CD4-positive, alpha-beta T cell (primary cell): Measurements from ENCODE around the gene DHRS13. TPM values are rescaled to one million over a fixed set of nuclear protein-coding genes. Genes with fewer than 3 reads are reported as not detected.

Source experiments
- ATAC-seq: fragments of 200-7000 bp; cut with Tn5 transposase; one replicate; pipeline ENCODE4 v1.10.0; 2022; ENCODE audit warnings: mild to moderate bottlenecking; ENCODE audit not compliant: poor library complexity
- CTCF ChIA-PET: fragments of 350-600 bp; sonication (Branson Sonifier 250); formaldehyde crosslinking; loops from one replicate; lab custom pipeline; 2021; ENCODE audit warnings: antibody characterized with exemption, inconsistent platforms; lab: Charles Lee
- POLR2A ChIA-PET: fragments of 350-600 bp; sonication (Branson Sonifier 250); formaldehyde crosslinking; loops from one replicate; lab custom pipeline; 2021; ENCODE audit warnings: antibody characterized with exemption, inconsistent platforms; lab: Charles Lee
- DNase-seq, 14 experiments: peaks; one replicate each; pipeline ENCODE4 v3.0.0-alpha.2; 2013 to 2020; ENCODE audit warnings: mixed read lengths in 2 of 14
- H3K27ac ChIP-seq, 2 donors: one replicate each; pipeline versions ENCODE4 v1.5.1 to v1.7.0; 2013; ENCODE audit warnings: low read length in 2 of 2, low read depth in 1 of 2, mild to moderate bottlenecking in 1 of 2
- H3K27me3 ChIP-seq, 2 experiments: 1 replicate in 1 of 2; 2 replicates in 1 of 2; pipeline versions ENCODE4 v1.6.1 to v1.7.0; 2013; ENCODE audit warnings: low read length in 2 of 2, control low read depth in 1 of 2, mild to moderate bottlenecking in 1 of 2, moderate library complexity in 1 of 2; ENCODE audit not compliant: insufficient read depth in 2 of 2, control insufficient read depth in 1 of 2
- H3K36me3 ChIP-seq: one replicate; pipeline ENCODE4 v1.6.1; 2013; ENCODE audit warnings: low read length, control low read depth; ENCODE audit not compliant: insufficient read depth
- H3K4me1 ChIP-seq: one replicate; pipeline ENCODE4 v1.6.1; 2013; ENCODE audit warnings: low read length, control low read depth; ENCODE audit not compliant: insufficient read depth
- H3K4me3 ChIP-seq: one replicate; pipeline ENCODE4 v1.5.1; 2013; ENCODE audit warnings: mild to moderate bottlenecking, low read length, moderate library complexity
- H3K9me3 ChIP-seq, 2 experiments: 1 replicate in 1 of 2; 2 replicates in 1 of 2; pipeline versions ENCODE4 v1.6.1 to v1.7.0; 2013; ENCODE audit warnings: low read length in 2 of 2, mild to moderate bottlenecking in 2 of 2, control low read depth in 1 of 2, moderate library complexity in 1 of 2; ENCODE audit not compliant: control insufficient read depth in 1 of 2, insufficient read depth in 1 of 2
- H3K27ac Mint-ChIP-seq: one replicate; pipeline ENCODE4 v1.8.0; 2020; ENCODE audit warnings: mixed read lengths
- H3K27me3 Mint-ChIP-seq: one replicate; pipeline ENCODE4 v1.8.0; 2021; ENCODE audit warnings: mixed read lengths
- H3K36me3 Mint-ChIP-seq: one replicate; pipeline ENCODE4 v1.8.0; 2021; ENCODE audit warnings: low read depth, mixed read lengths
- H3K4me1 Mint-ChIP-seq: one replicate; pipeline ENCODE4 v1.8.0; 2021; ENCODE audit warnings: low read depth, mixed read lengths
- H3K4me3 Mint-ChIP-seq: one replicate; pipeline ENCODE4 v1.8.0; 2020; ENCODE audit warnings: mild to moderate bottlenecking, mixed read lengths
- H3K9me3 Mint-ChIP-seq: one replicate; pipeline ENCODE4 v1.8.0; 2020; ENCODE audit warnings: mixed read lengths
- CTCF ChIP-seq: fragments of 200-600 bp; IDR thresholded peaks from one replicate; pipeline ENCODE4 v1.8.0; 2022; ENCODE audit warnings: antibody characterized with exemption, mild to moderate bottlenecking
- intact Hi-C, 2 experiments: fragments of 100-400 bp; cut with DNase I in 1 of 2; cut with micrococcal nuclease in 1 of 2; formaldehyde crosslinking; loops; one replicate each; pipeline versions ENCODE4 v1.15.1 to v1.9.0; 2023 to 2025; cut with DNase I, micrococcal nuclease
- total RNA-seq, 174 experiments: library from RNA in 2 of 174; stranded (reverse) in 2 of 174; gene quantifications; one replicate each; pipeline ENCODE4 v1.2.3 and lab custom pipeline; 2021 to 2026

Gene DHRS13
- total RNA-seq, 2 experiments from 2014 or later = 33.5 to 34.3 TPM

GRCh38 chr17:28912938-28913333 is 10.1 kb upstream of the DHRS13 start:
- CTCF ChIA-PET = interaction anchor here (0.6 to 1.6 kb wide), 4 partner anchors 10 to 175 kb away, joined by 3 to 4 read pairs (median 3); no protein-coding TSS in a partner anchor

GRCh38 chr17:28912281-28912937 is 9.5 kb upstream of the DHRS13 start:
- intact Hi-C loops = no loop called here
- peak overlapping the region; percentile 49 for H3K27ac Mint-ChIP-seq
- no peak for ATAC-seq
- DNase-seq = peak in 3 of 14 experiments; percentile 36 to 49 (median 43)
- no peaks in the 10 kb centered on the region for H3K27me3 Mint-ChIP-seq
- no peak overlapping the region for H3K4me3 Mint-ChIP-seq
- Histone ChIP-seq H3K4me1 (no peaks in the 10 kb centered on the region), H3K36me3 (peaks cover 98% of the 10 kb centered on the region), H3K9me3 (no peaks in the 10 kb centered on the region), H3K27ac (no peak overlapping the region), H3K27me3 (no peaks in the 10 kb centered on the region), H3K4me3 (no peak overlapping the region)
- peaks cover 6% of the 10 kb centered on the region for H3K4me1 Mint-ChIP-seq
- H3K36me3 Mint-ChIP-seq = peaks cover 97% of the 10 kb centered on the region
- ChIA-PET POLR2A (no interaction called here), CTCF (interaction anchor here (0.6 to 1.6 kb wide), 4 partner anchors 9 to 176 kb away, joined by 3 to 4 read pairs (median 3); no protein-coding TSS in a partner anchor)
- TF ChIP-seq CTCF = no peak
- H3K9me3 Mint-ChIP-seq = no peaks in the 10 kb centered on the region

More at GRCh38 chr17:28912938-28913333, 10.1 kb upstream of the DHRS13 start:
- Histone ChIP-seq H3K9me3 (no peaks in the 10 kb centered on the region), H3K4me1 (no peaks in the 10 kb centered on the region), H3K27me3 (no peaks in the 10 kb centered on the region), H3K4me3 (no peak overlapping the region), H3K36me3 (peaks cover 98% of the 10 kb centered on the region), H3K27ac (no peak overlapping the region)
- no peak for TF ChIP-seq CTCF
- POLR2A ChIA-PET = no interaction called here
- H3K9me3 Mint-ChIP-seq = no peaks in the 10 kb centered on the region
- H3K27me3 Mint-ChIP-seq = no peaks in the 10 kb centered on the region
- H3K4me1 Mint-ChIP-seq = peaks cover 6% of the 10 kb centered on the region
- no peak overlapping the region for H3K4me3 Mint-ChIP-seq
- H3K36me3 Mint-ChIP-seq = peaks cover 97% of the 10 kb centered on the region
- intact Hi-C loops = no loop called here
- no peak for ATAC-seq
- peak overlapping the region; percentile 49 for H3K27ac Mint-ChIP-seq
- no peak for DNase-seq

GRCh38 chr17:28911411-28912045 is 8.6 kb upstream of the DHRS13 start:
- Histone ChIP-seq H3K27me3 (no peaks in the 10 kb centered on the region), H3K9me3 (no peaks in the 10 kb centered on the region), H3K4me1 (no peaks in the 10 kb centered on the region), H3K36me3 (peaks cover 98% of the 10 kb centered on the region), H3K27ac (no peak overlapping the region), H3K4me3 (no peak overlapping the region)
- peaks cover 97% of the 10 kb centered on the region for H3K36me3 Mint-ChIP-seq
- TF ChIP-seq CTCF = no peak
- H3K9me3 Mint-ChIP-seq = no peaks in the 10 kb centered on the region
- intact Hi-C loops = no loop called here
- no peak for ATAC-seq
- DNase-seq = no peak
- no peaks in the 10 kb centered on the region for H3K27me3 Mint-ChIP-seq
- H3K4me3 Mint-ChIP-seq = no peak overlapping the region
- H3K27ac Mint-ChIP-seq = no peak overlapping the region
- POLR2A ChIA-PET = interaction anchor here (0.7 to 1.0 kb wide), 2 partner anchors 14 kb away, joined by 3 read pairs; partner anchors contain the start of gene FLOT2
- CTCF ChIA-PET = interaction anchor here (0.7 to 1.6 kb wide), 3 partner anchors 8 to 38 kb away, joined by 3 to 4 read pairs (median 3); no protein-coding TSS in a partner anchor
- peaks cover 4% of the 10 kb centered on the region for H3K4me1 Mint-ChIP-seq
